ENCODE measurements around the gene TBC1D21.

TBC1D21 gene

DNA sequence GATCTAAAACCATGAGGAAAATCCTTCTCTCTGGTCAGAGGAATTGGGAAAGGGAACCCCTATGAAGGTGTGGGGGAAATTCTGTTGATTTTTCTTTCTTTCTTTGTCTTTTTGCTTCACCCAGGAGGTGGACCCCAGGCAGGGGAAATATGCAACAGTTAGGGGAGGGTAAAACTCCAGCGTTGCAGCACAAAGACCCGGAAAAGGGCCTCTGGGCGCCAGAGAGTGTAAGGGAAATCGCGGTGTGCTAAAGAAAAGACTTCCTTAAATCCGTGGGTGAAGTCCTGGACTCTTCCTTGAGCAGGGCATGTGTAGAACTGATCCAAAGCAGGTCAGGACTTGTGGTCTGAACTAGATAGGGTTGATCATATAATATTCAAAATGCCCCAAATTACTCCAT lies 11.1 kb upstream of the TBC1D21 start:
- no peak for FAIRE-seq

DNA sequence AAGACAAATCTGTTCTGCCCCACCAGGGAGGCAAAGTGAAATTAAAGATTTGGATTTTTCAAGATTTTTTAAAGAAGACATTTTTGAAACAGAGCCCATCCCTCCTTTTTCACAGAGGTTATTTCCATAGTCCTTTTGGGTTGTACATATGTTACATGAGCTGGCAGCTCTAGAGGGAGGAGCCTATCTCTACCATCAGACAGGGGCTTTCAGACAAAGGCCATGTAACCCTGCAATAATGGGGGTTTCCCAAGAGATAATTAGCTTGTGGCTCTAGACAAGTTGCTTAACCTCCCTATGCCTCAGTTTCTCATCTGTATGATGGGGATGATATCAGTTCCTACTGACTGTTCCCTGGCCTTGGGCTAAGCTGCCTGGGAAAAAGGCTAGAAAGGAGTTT lies 8.0 kb upstream of the TBC1D21 start:
- FAIRE-seq, result no peak

GRCh38 chr15:73865904-73866303 lies 7.5 kb upstream of the TBC1D21 start:
- no peak for FAIRE-seq

DNA sequence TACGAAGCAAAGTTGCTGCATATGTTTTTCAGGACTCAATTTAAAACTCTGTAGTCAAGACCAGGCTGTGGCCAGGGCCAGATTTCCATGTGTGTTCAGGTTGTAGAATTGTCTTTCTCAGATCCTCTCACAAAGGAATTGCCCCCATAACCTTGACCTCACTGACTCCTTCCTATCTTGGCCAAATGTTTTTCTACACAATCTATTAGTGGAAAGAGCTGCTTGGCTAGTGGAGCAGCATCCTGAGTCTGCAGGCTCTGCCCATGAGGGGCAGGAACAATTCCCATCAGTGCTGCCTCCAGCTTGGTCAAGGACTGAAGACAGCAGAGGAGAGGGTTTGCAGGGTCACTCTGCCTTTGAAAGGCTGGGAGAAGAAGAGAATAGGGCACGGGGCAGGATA lies 6.9 kb upstream of the TBC1D21 start:
- FAIRE-seq, result no peak

GRCh38 chr15:73866881-73867410 lies 6.4 kb upstream of the TBC1D21 start:
- no peak for FAIRE-seq

DNA sequence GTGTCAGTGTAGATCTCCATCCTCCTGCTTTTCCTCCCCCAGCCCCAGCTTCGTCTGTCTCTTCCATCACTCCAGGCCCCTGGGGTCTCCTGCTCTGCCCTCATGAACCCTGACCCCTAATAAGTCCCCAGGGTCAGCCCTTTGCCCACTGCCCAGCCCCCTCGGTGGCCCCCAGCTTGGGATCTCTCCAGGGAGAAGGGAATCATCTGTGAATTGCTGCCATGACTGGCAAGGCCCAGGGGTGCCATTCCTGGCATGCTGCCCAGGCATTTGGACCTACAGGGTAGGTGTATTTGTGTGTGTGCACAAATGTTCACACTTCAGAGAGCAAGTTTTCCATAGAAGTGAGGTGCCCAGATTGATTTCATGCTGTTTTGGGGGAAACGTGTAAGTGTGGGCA lies 5.9 kb upstream of the TBC1D21 start:
- FAIRE-seq, result no peak

DNA sequence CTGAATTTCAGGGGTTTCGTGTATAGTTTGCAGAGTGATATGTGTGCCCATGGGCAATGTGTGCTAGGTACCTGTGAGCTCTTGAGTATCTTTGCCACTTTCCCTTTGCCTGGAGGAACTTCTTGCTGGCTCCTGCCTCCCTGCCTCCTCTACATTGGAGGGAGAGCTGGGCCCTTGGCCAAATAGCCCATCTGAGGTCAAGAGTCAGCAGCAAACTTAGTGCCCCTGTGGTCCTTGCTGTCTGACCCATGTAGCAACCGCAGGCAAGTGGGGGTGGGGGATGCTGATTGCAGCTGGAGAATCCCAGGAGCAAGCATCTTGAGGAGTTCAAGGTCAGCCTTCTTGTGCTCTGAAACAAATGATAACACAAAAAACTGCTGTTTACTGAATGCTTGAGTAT lies 5.4 kb upstream of the TBC1D21 start:
- FAIRE-seq, result no peak

- no peak for FAIRE-seq
These were observed 4.0 kb upstream of the TBC1D21 start for GRCh38 chr15:73869216-73869995.

DNA sequence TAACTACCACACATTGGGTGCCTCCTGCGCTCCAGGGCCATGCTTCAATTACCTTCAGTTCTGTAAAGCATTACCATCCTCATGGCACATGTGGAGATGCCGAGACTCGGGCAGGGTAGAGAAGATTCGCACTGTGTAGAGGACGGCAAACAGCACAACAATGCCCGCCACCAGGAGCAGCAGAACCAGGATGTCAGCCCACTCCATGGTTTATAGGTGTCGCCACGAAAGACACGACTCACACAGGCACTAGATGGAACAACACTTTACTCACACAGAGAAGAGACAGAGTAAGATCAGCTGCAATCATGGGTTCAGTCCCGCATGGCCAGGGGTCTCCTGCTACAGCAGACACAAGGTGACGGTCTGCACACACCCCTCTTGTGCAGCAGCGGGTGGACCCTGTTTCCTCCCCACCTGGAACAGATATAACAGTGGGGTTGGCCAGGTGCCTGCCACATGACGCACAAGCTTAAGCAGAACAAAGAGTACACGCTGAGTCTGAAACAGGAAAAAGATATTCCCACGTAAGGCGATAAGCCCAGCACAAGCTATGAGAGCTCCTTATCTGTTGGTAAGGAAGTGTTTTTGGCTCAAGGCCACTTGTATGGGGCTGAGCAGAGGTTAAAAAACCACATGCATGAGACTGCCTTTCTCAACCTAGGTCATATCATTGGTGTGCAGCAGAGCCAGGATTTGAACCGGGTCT lies 2.5 kb upstream of the TBC1D21 start:
- FAIRE-seq, result no peak

DNA sequence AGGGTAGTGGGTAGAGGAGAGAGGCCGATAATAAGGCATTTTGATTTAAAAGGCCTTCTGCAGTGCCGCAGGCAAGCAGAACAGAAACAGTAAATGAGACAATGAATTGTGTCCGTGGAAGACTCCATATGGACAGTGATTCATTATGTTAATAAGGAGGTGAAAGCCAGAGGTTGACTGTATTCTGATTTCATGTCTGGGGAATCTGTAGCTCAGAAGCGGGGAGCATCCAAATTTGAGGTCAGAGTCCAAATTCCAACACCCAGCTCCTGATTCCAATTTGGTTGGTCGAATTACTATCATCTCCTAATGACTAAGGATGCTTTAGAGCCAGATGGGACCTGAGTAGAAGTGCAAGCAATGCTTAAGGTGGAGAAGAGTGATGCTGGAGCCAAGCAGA lies 1.0 kb upstream of the TBC1D21 start:
- no peak for FAIRE-seq

DNA sequence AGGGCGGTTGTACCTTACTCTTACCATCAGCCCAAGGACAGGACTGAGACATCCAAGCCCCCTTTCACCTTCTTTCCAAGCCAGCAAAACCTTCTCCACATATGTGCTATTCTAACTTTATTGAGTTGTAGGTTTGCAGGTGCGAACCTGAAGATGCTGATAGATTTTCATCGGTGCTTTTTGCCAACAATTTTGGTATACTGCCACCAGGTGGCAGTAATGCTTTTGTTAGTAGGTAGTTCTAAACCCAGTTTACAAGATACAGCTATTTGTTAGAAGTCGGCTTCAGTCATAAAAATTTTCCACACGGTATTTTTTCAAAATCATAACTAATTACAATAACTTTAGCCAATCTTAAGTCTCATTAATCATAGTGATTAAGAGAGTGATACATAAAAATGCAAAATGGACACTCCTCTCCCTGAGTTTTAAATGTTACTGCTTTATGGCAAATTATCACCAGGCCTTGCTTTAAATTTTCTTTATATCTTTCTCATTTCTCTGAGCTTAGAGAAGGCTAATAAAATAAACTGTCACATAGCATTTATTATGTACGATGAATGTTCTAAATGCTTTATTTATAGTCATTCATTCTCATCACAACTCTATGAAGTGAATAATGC lies 636 bp downstream of the TBC1D21 start:
- no peak for FAIRE-seq

- no peak for FAIRE-seq
These were observed 6.1 kb downstream of the TBC1D21 start for GRCh38 chr15:73879426-73879825.

GRCh38 chr15:73881579-73882320 lies 8.4 kb downstream of the TBC1D21 start:
- no peak for FAIRE-seq

DNA sequence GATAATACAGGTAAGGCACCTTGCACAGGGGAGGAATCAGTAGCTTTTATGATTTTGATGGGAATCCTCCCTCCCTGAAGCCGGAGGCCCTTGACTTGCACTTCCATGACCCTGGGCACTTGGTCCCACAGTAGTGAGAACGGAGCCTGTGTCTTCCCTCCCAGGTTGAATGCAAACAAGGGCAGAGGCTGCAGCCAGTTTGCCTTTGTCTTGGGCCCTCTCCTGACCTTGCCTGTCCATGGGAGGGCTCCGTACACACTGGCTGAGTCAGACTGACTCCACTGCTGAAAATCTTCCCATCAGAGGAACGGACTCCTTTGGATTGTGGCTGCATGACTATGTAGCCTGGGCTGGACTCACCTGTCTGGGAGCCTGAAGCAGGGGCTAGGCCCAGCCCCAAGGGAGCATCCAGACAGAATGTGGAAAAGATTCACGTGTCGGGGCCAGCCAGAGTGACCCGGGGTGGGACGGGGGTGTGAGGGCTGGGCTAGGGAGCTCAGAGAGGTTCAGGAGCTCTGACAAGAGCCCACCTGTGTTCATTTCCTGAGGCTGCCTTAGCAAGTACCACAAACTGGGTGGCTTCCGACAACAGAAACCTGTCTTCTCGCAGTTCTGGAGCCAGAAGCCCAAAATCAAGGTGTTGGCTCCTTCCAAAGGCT lies 9.5 kb downstream of the TBC1D21 start:
- FAIRE-seq, result no peak

GRCh38 chr15:73884159-73884558 lies 10.8 kb downstream of the TBC1D21 start:
- no peak for FAIRE-seq

DNA sequence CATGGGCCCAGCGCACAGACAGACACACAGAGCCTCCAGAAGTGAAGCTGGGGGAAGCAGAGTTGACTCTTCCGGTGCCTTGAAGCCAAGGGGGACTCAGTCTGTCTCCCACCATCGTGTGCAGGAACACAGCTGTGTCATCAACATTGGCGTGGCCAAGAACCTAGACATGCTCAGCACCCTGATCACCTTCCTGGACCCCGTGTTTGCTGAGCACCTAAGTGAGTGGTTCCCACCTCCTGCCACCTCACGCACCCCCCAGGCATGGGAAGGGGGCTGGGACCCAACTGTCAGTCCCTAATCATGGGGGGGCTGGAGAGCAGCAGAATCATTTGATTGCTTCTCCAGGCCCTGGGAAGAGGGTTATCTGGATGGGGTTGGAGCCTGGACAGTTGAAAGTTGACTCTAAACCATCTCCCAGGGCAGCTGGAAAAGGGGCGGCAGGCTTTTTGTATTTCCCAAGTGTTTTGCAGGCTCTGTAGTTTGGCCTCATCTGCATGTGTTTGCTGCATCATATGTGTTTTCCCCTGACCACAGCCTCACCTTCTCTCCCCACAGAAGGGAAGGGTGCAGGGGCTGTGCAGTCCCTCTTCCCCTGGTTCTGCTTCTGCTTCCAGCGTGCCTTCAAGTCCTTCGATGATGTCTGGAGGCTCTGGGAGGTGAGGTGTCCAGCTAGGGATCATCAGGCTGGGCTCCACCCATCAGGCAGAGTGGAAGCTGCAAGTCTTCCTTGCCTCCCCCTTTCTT lies 12.8 kb downstream of the TBC1D21 start:
- FAIRE-seq, result no peak

DNA sequence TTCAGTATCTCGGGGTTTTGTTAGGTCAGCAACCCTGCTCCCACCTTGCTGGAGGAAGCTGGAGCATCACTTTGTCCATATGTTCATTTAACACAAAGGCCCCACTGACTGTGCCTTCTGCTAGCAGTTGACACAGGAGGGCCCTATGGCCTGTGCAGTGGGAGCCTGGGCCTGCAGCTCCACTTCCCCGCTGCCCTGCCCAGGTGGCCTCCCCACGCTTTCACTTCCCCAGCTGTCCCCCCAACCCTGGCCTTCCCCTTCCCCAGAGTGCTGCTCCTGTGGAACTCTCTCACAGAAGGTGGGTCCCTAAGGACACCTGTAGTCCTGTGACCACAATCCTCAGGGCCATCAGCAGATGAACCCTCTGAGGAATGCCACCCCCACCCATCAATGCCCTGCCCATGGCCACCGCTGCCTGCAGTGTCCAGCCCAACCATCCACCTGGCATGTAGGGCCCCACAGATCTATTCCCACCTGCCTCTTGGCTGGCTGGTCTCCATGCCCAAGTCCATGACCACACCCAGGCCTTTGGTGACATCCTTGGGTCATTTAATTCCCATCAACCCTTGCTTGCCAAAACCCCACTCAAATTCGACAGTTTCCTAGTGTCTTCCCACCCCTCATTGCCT lies 13.5 kb downstream of the TBC1D21 start:
- FAIRE-seq, result no peak

- no peak for FAIRE-seq
These were observed 14.1 kb downstream of the TBC1D21 start for GRCh38 chr15:73887481-73887880.

DNA sequence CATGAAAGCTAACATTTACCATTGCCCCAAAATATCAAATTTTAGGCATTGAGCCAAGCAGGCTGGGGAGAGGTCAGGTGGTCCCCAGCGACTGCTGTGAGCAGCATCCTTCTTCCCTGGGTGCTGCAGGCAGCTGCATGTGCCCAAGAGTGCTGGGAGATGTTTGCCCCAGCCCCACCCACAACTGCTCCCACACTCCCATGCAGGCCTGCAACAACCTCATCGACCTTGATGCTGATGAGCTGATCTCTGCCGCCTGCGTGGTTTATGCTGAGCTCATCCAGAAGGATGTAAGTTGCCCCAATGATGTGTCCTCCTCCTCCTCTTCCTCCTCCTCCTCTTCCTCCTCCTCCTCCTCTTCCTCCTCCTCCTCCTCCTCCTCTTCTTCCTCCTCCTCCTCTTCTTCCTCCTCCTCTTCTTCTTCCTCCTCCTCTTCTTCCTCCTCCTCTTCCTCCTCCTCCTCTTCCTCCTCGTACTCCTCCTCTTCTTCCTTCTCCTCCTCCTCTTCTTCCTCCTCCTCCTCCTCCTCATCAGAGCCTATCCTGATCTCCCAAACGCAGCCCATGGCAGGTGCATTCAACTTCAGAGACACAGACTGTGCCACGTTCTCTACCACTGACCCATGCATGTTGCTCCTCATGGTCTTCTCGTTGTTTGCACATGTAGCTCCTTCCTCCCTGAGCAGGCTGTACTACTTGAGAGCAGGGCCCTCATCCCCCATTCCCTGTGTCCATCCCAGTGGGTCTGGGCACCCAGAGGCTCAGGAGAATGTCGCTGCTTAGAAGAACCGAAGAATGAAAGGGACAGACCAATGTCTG lies 15.1 kb downstream of the TBC1D21 start:
- no peak for FAIRE-seq

- FAIRE-seq, result no peak
These were observed 15.8 kb downstream of the TBC1D21 start for GRCh38 chr15:73889053-73889761.

Measured in islet of Langerhans (tissue), 1 donor.